Measurements from ENCODE around the gene ROBO3.

Gene ROBO3

GRCh38 chr11:124865181-124865901 lies at the start of gene ROBO3:
ROBO3 (plus strand) TSS chr11:124865432; CDS start chr11:124865578, 146 bp downstream.
- DNase-seq = peak; percentile 46

- no peak for DNase-seq
These were observed 48.2 kb upstream of the ROBO3 start for GRCh38 chr11:124817036-124817435.

GRCh38 chr11:124821995-124822730 lies 43.1 kb upstream of the ROBO3 start:
- DNase-seq = no peak

- DNase-seq = no peak
These were observed 41.5 kb upstream of the ROBO3 start for GRCh38 chr11:124823512-124824376.

GRCh38 chr11:124825876-124826275 lies 39.4 kb upstream of the ROBO3 start:
- DNase-seq = no peak

- no peak for DNase-seq
These were observed 35.2 kb upstream of the ROBO3 start for GRCh38 chr11:124829986-124830385.

GRCh38 chr11:124830749-124831148 lies 34.5 kb upstream of the ROBO3 start:
- no peak for DNase-seq

- no peak for DNase-seq
These were observed 33.3 kb upstream of the ROBO3 start for GRCh38 chr11:124831897-124832296.

GRCh38 chr11:124832571-124832970 lies 32.7 kb upstream of the ROBO3 start:
- DNase-seq = no peak

GRCh38 chr11:124834526-124835180 lies 30.6 kb upstream of the ROBO3 start:
- no peak for DNase-seq

- DNase-seq = no peak
These were observed 29.3 kb upstream of the ROBO3 start for GRCh38 chr11:124835918-124836317.

- DNase-seq = peak; percentile 29
These were observed 27.8 kb upstream of the ROBO3 start for GRCh38 chr11:124837491-124837856.

- DNase-seq = no peak
These were observed 26.5 kb upstream of the ROBO3 start for GRCh38 chr11:124838805-124839127.

GRCh38 chr11:124839128-124839971 lies 25.9 kb upstream of the ROBO3 start:
- DNase-seq = peak; percentile 18

GRCh38 chr11:124839972-124840621 lies 25.1 kb upstream of the ROBO3 start:
- no peak for DNase-seq

GRCh38 chr11:124840666-124841065 lies 24.6 kb upstream of the ROBO3 start:
- DNase-seq = no peak

- DNase-seq = no peak
These were observed 24.0 kb upstream of the ROBO3 start for GRCh38 chr11:124841201-124841600.

GRCh38 chr11:124841840-124842239 lies 23.4 kb upstream of the ROBO3 start:
- no peak for DNase-seq

GRCh38 chr11:124842305-124842704 lies 22.9 kb upstream of the ROBO3 start:
- no peak for DNase-seq

GRCh38 chr11:124843616-124843910 lies 21.7 kb upstream of the ROBO3 start:
- no peak for DNase-seq

- DNase-seq = no peak
These were observed 20.6 kb upstream of the ROBO3 start for GRCh38 chr11:124844664-124845079.
